Measurements from ENCODE around the gene RNF208. TPM values are rescaled to one million over a fixed set of nuclear protein-coding genes. Genes with fewer than 3 reads are reported as not detected.

The RNF208 gene
- total and polyA plus RNA-seq, 2 donors (not counting 3 experiments of a cell fraction or from before 2014, with no cell fraction given) = 1.3 to 4.8 TPM

DNA sequence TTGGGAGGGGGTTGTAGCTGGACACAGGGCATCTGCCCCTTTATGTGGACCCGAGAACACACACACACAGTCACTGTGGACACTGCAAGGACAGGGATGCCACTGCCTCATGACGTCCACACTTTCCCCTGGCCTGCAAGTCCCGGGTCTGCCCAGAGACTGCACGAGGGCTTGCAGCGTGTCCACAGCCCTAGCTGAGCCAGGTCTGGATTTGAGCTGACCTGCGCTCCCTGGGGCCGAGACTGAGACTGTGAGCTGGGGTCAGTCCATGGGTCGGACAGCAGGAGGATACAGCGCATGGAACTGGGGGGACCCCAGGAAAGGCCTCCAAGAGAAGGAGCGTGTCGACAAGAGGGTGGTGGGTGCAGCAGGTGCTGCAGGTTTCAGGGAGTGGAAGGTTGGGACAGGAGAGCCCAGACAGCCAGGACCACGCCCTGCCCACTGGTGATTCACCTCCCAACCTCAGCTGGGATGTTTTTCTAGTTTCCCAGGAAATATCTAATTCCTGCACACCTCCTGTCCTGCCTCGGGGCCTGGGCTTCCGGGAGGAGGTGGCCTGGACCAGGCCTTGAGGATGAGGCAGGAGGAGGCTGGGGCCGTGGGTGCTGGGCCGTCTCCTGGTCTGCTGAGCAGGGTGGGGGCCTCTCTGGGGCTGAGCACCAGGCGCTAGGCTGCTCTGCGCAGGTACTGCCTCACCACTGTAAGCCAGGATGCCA, 4.5 kb upstream of the RNF208 start:
- no peak overlapping the region for H2AFZ ChIP-seq (ENCODE audit: low read depth, low read length)
- no TSS peak for BruUV-seq (replicated peaks)
- ChIA-PET POLR2A (no interaction called here), CTCF (interaction anchor here (0.6 to 6.3 kb wide), 16 partner anchors 11 to 197 kb away, joined by 3 to 63 read pairs (median 6); partner anchors contain the start of genes ANAPC2, NPDC1, SSNA1 and TPRN)
- H4K20me1 ChIP-seq (replicated peaks; ENCODE audit: control insufficient read depth, extremely low read depth, insufficient read depth, low read length) = no peaks in the 10 kb centered on the region
- no peak overlapping the region for H3K4me2 ChIP-seq (ENCODE audit: insufficient read depth, low read length)
- TF ChIP-seq FOS (IDR thresholded peaks at IDR 0.05; ENCODE audit: borderline replicate concordance, insufficient read depth, low read length) = no peak
- no peak for TF ChIP-seq MYC (IDR thresholded peaks at IDR 0.05; ENCODE audit: low read depth, low read length)
- TF ChIP-seq GATA2 (IDR thresholded peaks at IDR 0.05; ENCODE audit: insufficient read depth, insufficient read length, low read depth, low read length) = no peak
- no peak for TF ChIP-seq EZH2 (IDR thresholded peaks at IDR 0.05; ENCODE audit: borderline replicate concordance, low read depth, low read length, severe bottlenecking)
- TF ChIP-seq, protein P1, sequence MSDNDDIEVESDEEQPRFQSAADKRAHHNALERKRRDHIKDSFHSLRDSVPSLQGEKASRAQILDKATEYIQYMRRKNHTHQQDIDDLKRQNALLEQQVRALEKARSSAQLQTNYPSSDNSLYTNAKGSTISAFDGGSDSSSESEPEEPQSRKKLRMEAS (IDR thresholded peaks at IDR 0.05; ENCODE audit: insufficient read depth, insufficient read length) = no peak
- no peak for TF ChIP-seq POLR2A (IDR thresholded peaks at IDR 0.05; ENCODE audit: low read depth, low read length)
- TF ChIP-seq, protein P2, sequence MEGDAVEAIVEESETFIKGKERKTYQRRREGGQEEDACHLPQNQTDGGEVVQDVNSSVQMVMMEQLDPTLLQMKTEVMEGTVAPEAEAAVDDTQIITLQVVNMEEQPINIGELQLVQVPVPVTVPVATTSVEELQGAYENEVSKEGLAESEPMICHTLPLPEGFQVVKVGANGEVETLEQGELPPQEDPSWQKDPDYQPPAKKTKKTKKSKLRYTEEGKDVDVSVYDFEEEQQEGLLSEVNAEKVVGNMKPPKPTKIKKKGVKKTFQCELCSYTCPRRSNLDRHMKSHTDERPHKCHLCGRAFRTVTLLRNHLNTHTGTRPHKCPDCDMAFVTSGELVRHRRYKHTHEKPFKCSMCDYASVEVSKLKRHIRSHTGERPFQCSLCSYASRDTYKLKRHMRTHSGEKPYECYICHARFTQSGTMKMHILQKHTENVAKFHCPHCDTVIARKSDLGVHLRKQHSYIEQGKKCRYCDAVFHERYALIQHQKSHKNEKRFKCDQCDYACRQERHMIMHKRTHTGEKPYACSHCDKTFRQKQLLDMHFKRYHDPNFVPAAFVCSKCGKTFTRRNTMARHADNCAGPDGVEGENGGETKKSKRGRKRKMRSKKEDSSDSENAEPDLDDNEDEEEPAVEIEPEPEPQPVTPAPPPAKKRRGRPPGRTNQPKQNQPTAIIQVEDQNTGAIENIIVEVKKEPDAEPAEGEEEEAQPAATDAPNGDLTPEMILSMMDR (IDR thresholded peaks at IDR 0.05; ENCODE audit: extremely low read depth in 1 of 2, insufficient read depth in 1 of 2, low read depth in 1 of 2, low read length in 2 of 2) = no peak
- no peak for TF ChIP-seq POLR2AphosphoS5 (IDR thresholded peaks at IDR 0.05; ENCODE audit: insufficient read depth, low read depth, low read length)
- no peak for TF ChIP-seq JUN (IDR thresholded peaks at IDR 0.05; ENCODE audit: borderline replicate concordance, insufficient read depth, insufficient read length, low read depth)
- H3K79me2 ChIP-seq (ENCODE audit: control insufficient read depth, insufficient read depth, low read length) = no peaks in the 10 kb centered on the region
- DNase-seq (ENCODE audit: low read depth, low spot score) (no peak), FAIRE-seq (no peak)
- intact Hi-C loops (cut with micrococcal nuclease) (loop anchor here (1.0 to 2.0 kb wide), 3 partner anchors 50 to 180 kb away; partner anchors contain the start of gene NPDC1), dilution Hi-C loops (cut with MboI; ENCODE audit: extremely low pct_ligation_motif_present, low sequenced_read_pairs) (no loop called here)
- no peaks in the 10 kb centered on the region for H3K27me3 ChIP-seq (ENCODE audit: control insufficient read depth in 2 of 2, insufficient read depth in 2 of 2, low read length in 2 of 2)
- H3K9me1 ChIP-seq (replicated peaks; ENCODE audit: control insufficient read depth, extremely low read depth, insufficient read depth, low read length) = no peaks in the 10 kb centered on the region
- H3K36me3 ChIP-seq (ENCODE audit: control insufficient read depth in 2 of 2, extremely low read depth in 1 of 2, insufficient read depth in 2 of 2, low read length in 2 of 2) = no peaks in the 10 kb centered on the region
- H3K4me3 ChIP-seq (replicated peaks in 1 of 3; ENCODE audit: insufficient read depth in 1 of 3, low read depth in 1 of 3, low read length in 3 of 3) = no peak overlapping the region
- H3K27ac ChIP-seq (ENCODE audit: insufficient read depth, low read depth, low read length) = no peak overlapping the region
- peaks cover 12% of the 10 kb centered on the region for H3K4me1 ChIP-seq (ENCODE audit: control insufficient read depth, extremely low read depth, insufficient read depth, low read length)
- no peaks in the 10 kb centered on the region for H3K9me3 ChIP-seq (replicated peaks; ENCODE audit: control insufficient read depth, insufficient read depth, low read length)
- H3K9ac ChIP-seq (replicated peaks; ENCODE audit: extremely low read depth, insufficient read depth, low read length) = no peak overlapping the region

Data from endothelial cell of umbilical vein (primary cell).